Panc1 (cell line): Measurements from ENCODE around the gene SBF2. TPM values are rescaled to one million over a fixed set of nuclear protein-coding genes. Genes with fewer than 3 reads are reported as not detected.

Source experiments
- ATAC-seq: fragments of 200-7000 bp; cut with Tn5 transposase; 2 replicates; pipeline ENCODE4 v1.9.1; 2020; ENCODE audit warnings: mild to moderate bottlenecking, moderate library complexity
- BruUV-seq: library from RNA; stranded (reverse); fragments of 400-500 nt; replicated peaks from 2 replicates; lab custom pipeline; 2021; lab: Mats Ljungman, UMichigan
- CTCF ChIA-PET: fragments of 300-600 bp; sonication (Branson Sonifier 250); formaldehyde crosslinking; loops from one replicate; lab custom pipeline; 2022; ENCODE audit warnings: antibody characterized with exemption; lab: Charles Lee
- POLR2A ChIA-PET: fragments of 300-600 bp; sonication (Branson Sonifier 250); formaldehyde crosslinking; loops from one replicate; lab custom pipeline; 2022; ENCODE audit warnings: antibody characterized with exemption; lab: Charles Lee
- DNase-seq: peaks from one replicate; pipeline ENCODE4 v3.0.0-alpha.2; 2010; ENCODE audit warnings: low read depth, low spot score
- H3K27ac ChIP-seq: 2 replicates; pipeline ENCODE4 v1.5.1; 2011; ENCODE audit warnings: mild to moderate bottlenecking, low read length, inconsistent platforms
- H3K27me3 ChIP-seq: fragments of 200-500 bp; sonication (Bioruptor generic); 2 replicates; pipeline ENCODE4 v1.6.0; 2014; ENCODE audit warnings: low read length, inconsistent platforms; ENCODE audit not compliant: control insufficient read depth, insufficient read depth
- H3K36me3 ChIP-seq: fragments of 200-500 bp; sonication (Bioruptor generic); 2 replicates; pipeline ENCODE4 v1.5.1; 2014; ENCODE audit warnings: inconsistent platforms, mild to moderate bottlenecking, low read length, moderate library complexity; ENCODE audit not compliant: control insufficient read depth, insufficient read depth
- H3K4me1 ChIP-seq: 2 replicates; pipeline ENCODE4 v1.5.1; 2011; ENCODE audit warnings: inconsistent platforms, mild to moderate bottlenecking, low read length, moderate library complexity; ENCODE audit not compliant: control insufficient read depth, insufficient read depth
- H3K4me3 ChIP-seq, 2 experiments: 2 replicates each; pipeline ENCODE4 v1.5.1; 2011 to 2012; ENCODE audit warnings: low read depth in 2 of 2, low read length in 2 of 2, mild to moderate bottlenecking in 2 of 2, inconsistent platforms in 1 of 2, moderate library complexity in 1 of 2
- H3K9me3 ChIP-seq: fragments of 200-500 bp; sonication (Bioruptor generic); 2 replicates; pipeline ENCODE4 v1.5.1; 2014; ENCODE audit warnings: low read depth, mild to moderate bottlenecking, inconsistent platforms, low read length, moderate library complexity; ENCODE audit not compliant: control insufficient read depth, insufficient read depth
- CTCF ChIP-seq: fragments of 450-650 bp; IDR thresholded peaks from 2 replicates; pipeline ENCODE4 v1.5.1; 2017; ENCODE audit warnings: mild to moderate bottlenecking
- POLR2AphosphoS5 ChIP-seq: IDR thresholded peaks from 2 replicates; pipeline ENCODE4 v1.6.1; 2012; ENCODE audit warnings: mild to moderate bottlenecking, low read depth, low read length, moderate library complexity
- REST ChIP-seq, 2 experiments: IDR thresholded peaks; 2 replicates each; pipeline ENCODE4 v1.6.1; 2011 to 2012; ENCODE audit warnings: low read depth in 2 of 2, control low read depth in 1 of 2, low read length in 1 of 2, mild to moderate bottlenecking in 1 of 2, moderate library complexity in 1 of 2; ENCODE audit not compliant: insufficient read depth in 1 of 2
- SIN3A ChIP-seq: IDR thresholded peaks from 2 replicates; pipeline ENCODE4 v1.6.1; 2012; ENCODE audit warnings: low read depth, mild to moderate bottlenecking, low read length, moderate library complexity, borderline replicate concordance; ENCODE audit not compliant: insufficient read depth
- TCF7L2 ChIP-seq: IDR thresholded peaks from 2 replicates; pipeline ENCODE4 v1.6.1; 2011; ENCODE audit warnings: mild to moderate bottlenecking, low read depth, low read length, inconsistent platforms
- in situ Hi-C: cut with HindIII; loops from 2 replicates; pipeline ENCODE4 v1.10.0; 2016; ENCODE audit warnings: low sequenced_read_pairs, low pct_unique_long_range_greater_than_20kb
- intact Hi-C: fragments of 100-400 bp; cut with micrococcal nuclease; formaldehyde crosslinking; loops from one replicate; pipeline ENCODE4 v1.10.0; 2022; ENCODE audit not compliant: unreplicated experiment
- total RNA-seq: library from RNA; stranded (reverse); gene quantifications from one replicate; pipeline ENCODE4 v1.2.1, GENCODE V29; 2021; ENCODE audit not compliant: unreplicated experiment

The SBF2 gene
- total RNA-seq, 1 experiment from 2014 or later = 65.0 TPM

- Histone ChIP-seq H3K36me3 (no peaks in the 10 kb centered on the region), H3K4me3 (no peak overlapping the region), H3K27ac (peak overlapping the region; percentile 13; the same call in 1 of the 2 replicates), H3K4me1 (peaks cover 12% of the 10 kb centered on the region), H3K27me3 (no peaks in the 10 kb centered on the region), H3K9me3 (no peaks in the 10 kb centered on the region)
- no TSS peak for BruUV-seq
- POLR2A ChIA-PET = interaction anchor here (0.7 kb wide), 2 partner anchors 24 to 69 kb away, joined by 4 to 12 read pairs; no protein-coding TSS in a partner anchor
- ATAC-seq (no peak), DNase-seq (no peak)
- CTCF ChIA-PET = no interaction called here
- intact Hi-C loops (no loop called here), in situ Hi-C loops (no loop called here)
- TF ChIP-seq SIN3A (no peak), TCF7L2 (no peak), CTCF (no peak), POLR2AphosphoS5 (no peak), REST (IDR thresholded peaks at IDR 0.05; ENCODE audit: insufficient read depth in 1 of 2, low read depth in 2 of 2, low read length in 1 of 2) (no peak)
Observed at GRCh38 chr11:10274726-10275125, 19.3 kb downstream of the SBF2 start.

- BruUV-seq = no TSS peak
- Histone ChIP-seq H3K36me3 (no peaks in the 10 kb centered on the region), H3K4me3 (no peak overlapping the region), H3K27me3 (no peaks in the 10 kb centered on the region), H3K9me3 (no peaks in the 10 kb centered on the region), H3K27ac (peak overlapping the region; percentile 12; the same call in 1 of the 2 replicates), H3K4me1 (peaks cover 12% of the 10 kb centered on the region)
- CTCF ChIA-PET = no interaction called here
- in situ Hi-C loops (no loop called here), intact Hi-C loops (no loop called here)
- ATAC-seq (no peak), DNase-seq (no peak)
- TF ChIP-seq TCF7L2 (no peak), POLR2AphosphoS5 (no peak)
- POLR2A ChIA-PET = no interaction called here
Observed at GRCh38 chr11:10273738-10274137, 20.3 kb downstream of the SBF2 start.

- no TSS peak for BruUV-seq
- CTCF ChIA-PET = no interaction called here
Observed at GRCh38 chr11:10272132-10272531, 21.9 kb downstream of the SBF2 start.

More at GRCh38 chr11:10272132-10272531, 21.9 kb downstream of the SBF2 start:
- no peak for DNase-seq
- intact Hi-C loops = no loop called here
- no peaks in the 10 kb centered on the region for H3K27me3 ChIP-seq
- H3K9me3 ChIP-seq = no peaks in the 10 kb centered on the region
- TF ChIP-seq TCF7L2 (no peak), REST (IDR thresholded peaks at IDR 0.05; ENCODE audit: insufficient read depth in 1 of 2, low read depth in 2 of 2, low read length in 1 of 2) (no peak), POLR2AphosphoS5 (no peak), CTCF (no peak), SIN3A (no peak)
- POLR2A ChIA-PET = no interaction called here
- in situ Hi-C loops = no loop called here
- no peaks in the 10 kb centered on the region for H3K36me3 ChIP-seq
- no peak for ATAC-seq
- no peak overlapping the region for H3K27ac ChIP-seq
- H3K4me1 ChIP-seq = peaks cover 12% of the 10 kb centered on the region
- H3K4me3 ChIP-seq = no peak overlapping the region
